GM10248 (cell line): ENCODE measurements around the gene CKMT2.

Experiments
- CTCF ChIA-PET: fragments of 300-600 bp; sonication (Branson Sonifier 250); formaldehyde crosslinking; extraction: SDS; loops from one replicate; lab custom pipeline; 2021; ENCODE audit warnings: antibody characterized with exemption; lab: Yijun Ruan, JAX
- POLR2A ChIA-PET: fragments of 350-650 bp; sonication (Branson Sonifier 250); formaldehyde crosslinking; extraction: SDS; loops from one replicate; lab custom pipeline; 2020; ENCODE audit warnings: antibody characterized with exemption; lab: Yijun Ruan, JAX
- DNase-seq: peaks from one replicate; pipeline ENCODE4 v3.0.0; 2012; ENCODE audit errors: extremely low spot score
- TF ChIP-seq, protein P1 (sequence below): IDR thresholded peaks from 2 replicates; pipeline ENCODE4 v1.5.1; 2012; ENCODE audit warnings: mild to moderate bottlenecking, low read depth; ENCODE audit errors: extremely low read depth, missing control alignments, control extremely low read depth

Gene CKMT2

DNA sequence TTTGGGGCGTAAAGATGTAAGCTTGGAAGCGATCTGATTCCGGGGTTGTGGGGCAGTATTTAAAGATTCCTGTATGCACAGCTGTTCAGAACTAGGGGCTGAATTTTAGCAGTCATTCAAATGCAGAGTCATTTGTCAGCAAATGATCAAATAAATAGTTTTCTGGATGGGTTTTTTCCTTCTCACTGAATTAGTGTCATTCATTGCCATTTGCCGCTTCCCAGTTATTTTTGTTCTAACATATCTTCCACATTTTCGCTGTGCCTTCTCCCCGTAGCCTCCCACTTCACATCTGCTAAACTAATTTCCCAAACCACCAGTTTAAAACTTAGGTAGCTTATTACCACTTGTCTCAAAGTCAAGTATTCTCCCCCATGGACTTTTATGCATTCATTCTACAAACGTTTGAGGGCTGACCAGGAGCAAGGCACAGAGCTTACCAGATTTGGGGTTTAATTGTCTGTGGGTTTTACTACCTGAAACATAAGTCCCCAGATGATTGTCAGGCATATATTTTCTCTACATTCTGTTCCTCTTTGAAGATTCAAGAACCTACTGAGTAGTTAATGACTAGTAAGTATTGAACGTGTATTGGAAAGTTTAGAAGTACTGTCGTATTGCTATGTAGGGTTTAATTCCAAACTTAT is 41.3 kb upstream of the CKMT2 start:
- no peak for DNase-seq
- POLR2A ChIA-PET: no interaction called here
- TF ChIP-seq, protein P1, sequence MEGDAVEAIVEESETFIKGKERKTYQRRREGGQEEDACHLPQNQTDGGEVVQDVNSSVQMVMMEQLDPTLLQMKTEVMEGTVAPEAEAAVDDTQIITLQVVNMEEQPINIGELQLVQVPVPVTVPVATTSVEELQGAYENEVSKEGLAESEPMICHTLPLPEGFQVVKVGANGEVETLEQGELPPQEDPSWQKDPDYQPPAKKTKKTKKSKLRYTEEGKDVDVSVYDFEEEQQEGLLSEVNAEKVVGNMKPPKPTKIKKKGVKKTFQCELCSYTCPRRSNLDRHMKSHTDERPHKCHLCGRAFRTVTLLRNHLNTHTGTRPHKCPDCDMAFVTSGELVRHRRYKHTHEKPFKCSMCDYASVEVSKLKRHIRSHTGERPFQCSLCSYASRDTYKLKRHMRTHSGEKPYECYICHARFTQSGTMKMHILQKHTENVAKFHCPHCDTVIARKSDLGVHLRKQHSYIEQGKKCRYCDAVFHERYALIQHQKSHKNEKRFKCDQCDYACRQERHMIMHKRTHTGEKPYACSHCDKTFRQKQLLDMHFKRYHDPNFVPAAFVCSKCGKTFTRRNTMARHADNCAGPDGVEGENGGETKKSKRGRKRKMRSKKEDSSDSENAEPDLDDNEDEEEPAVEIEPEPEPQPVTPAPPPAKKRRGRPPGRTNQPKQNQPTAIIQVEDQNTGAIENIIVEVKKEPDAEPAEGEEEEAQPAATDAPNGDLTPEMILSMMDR: no peak
- CTCF ChIA-PET: interaction anchor here (1.0 to 4.9 kb wide), 5 partner anchors 10 to 479 kb away, joined by 3 to 30 read pairs (median 5); no protein-coding TSS in a partner anchor

DNA sequence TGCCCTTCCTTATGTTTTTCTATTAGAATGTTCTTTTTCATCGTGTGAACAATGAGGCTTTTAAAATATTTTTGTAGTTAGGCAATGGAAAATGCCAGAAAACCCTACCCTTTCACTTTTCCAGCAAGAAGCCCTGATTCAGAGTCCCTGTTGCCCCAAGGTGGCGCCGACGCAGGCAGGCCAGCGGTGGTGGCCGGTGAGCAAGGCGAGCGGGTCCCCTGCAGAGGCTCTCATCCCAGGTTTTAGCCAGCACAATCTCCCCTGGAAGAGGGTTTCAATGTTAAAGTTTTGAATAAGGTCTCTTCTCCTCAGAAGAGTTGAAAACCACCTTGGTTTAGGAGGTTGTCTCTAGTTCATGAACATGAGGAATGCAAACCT is 40.8 kb upstream of the CKMT2 start:
- ChIA-PET POLR2A (no interaction called here), CTCF (interaction anchor here (1.0 to 4.9 kb wide), 5 partner anchors 10 to 480 kb away, joined by 3 to 30 read pairs (median 9); no protein-coding TSS in a partner anchor)
- no peak for DNase-seq
- TF ChIP-seq, protein P1: no peak

DNA sequence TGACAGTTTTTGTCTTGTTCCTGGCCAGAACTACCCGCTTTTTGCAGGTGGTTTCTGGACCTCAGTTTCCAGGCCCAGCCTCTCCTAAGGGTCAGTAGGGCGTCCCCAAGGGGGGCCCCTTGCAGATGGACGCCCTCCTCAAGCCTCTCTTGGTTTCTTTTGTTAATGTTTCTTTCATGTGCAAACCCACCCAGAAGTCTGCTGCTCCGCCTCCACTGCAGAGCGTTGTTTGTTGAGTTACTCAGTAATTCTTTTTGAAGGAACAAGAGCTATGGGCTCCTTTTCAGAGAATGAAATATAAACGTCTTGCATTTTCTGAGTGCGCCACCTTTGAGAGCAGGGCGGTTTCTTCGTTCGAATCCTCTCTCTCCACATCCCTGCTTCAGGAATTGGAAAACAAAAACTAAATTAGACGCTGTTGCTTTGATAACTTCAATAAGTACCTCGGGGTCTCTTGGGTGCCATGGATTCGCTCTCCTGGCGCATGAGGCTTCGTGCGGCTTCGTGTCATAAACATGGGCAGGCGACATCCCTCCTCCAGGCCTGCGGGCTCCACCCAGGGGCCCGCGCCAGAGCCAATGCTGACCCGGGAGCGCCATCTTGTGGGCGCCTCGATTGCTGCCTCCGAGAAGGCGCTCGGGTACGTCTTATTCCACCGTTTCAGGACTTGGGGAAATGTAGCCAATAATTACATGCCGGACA is 38.3 kb upstream of the CKMT2 start:
- peak; percentile 91 for DNase-seq
- POLR2A ChIA-PET: no interaction called here
- TF ChIP-seq, protein P1: peak; percentile 93
- CTCF ChIA-PET: interaction anchor here (0.8 to 4.7 kb wide), 20 partner anchors 8 to 507 kb away, joined by 3 to 41 read pairs (median 4); no protein-coding TSS in a partner anchor

DNA sequence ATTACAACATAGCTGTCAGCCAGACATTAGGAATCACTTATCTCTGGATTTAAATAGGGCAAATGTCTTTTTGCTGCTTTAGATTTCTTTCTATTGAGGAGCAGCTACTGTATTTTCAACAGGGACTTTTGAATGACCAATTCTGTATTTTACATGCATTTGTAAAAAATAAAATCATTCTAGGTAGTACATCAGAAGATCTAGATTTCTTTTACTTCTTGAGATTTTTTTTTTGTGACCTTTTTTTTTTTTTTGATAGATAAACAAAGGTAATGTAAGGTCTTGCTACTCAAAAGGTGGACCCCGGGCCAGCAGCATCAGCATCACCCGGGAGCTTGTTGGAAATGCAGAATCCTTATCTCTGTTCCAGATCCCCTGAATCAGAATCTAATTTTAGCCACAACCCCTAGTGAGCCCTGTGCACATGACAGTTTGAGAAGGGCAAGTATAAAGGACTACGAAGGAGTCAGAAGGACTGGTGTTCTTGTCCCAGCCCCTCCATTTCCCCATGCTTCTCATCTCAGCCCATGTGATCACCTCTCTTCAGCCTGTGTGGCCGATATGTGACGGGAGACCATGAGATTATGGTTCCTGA is 37.7 kb upstream of the CKMT2 start:
- TF ChIP-seq, protein P1: no peak
- ChIA-PET POLR2A (no interaction called here), CTCF (interaction anchor here (0.8 to 2.7 kb wide), 18 partner anchors 8 to 508 kb away, joined by 3 to 41 read pairs (median 4); no protein-coding TSS in a partner anchor)
- DNase-seq: no peak

DNA sequence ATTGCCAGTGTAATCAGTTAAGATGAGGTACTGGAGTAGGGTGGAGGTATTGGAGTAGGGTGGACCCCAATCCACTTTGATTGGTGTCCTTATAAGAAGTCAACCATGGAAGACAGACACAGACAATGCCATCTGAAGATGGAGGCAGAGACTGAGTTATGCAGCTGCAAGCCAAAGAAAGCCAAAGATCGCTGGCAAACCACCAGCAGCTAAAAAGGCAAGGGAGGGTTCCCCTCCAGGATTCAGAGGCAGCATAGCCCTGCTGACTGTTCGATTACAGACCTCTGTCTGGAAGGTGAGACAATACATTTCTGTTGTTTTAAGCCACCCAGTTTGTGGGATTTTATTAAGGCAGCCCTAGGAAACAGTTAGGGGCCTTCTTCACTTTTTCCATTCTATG is 30.5 kb upstream of the CKMT2 start:
- TF ChIP-seq, protein P1: no peak
- ChIA-PET POLR2A (no interaction called here), CTCF (interaction anchor here (1.3 to 4.4 kb wide), 6 partner anchors 8 to 96 kb away, joined by 3 to 26 read pairs (median 9); no protein-coding TSS in a partner anchor)
- DNase-seq: no peak

DNA sequence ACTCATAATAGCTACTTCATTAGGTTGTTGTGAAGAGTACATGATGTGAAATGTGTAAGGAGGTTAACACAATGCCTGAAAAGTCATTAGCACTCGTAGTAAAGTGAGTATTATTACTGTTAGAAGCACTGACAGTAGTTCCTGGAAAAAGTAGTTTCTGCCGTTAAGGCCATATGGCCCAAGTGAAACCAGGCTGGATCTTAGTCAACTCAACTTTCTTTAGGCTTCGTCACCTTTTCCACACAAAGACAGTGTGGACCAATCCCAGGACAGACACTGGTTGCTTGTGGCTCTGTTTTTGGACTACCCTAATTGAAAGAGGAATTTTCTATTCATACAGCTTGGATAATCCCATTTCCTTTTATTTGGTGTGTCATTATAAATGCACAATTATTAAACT is 29.4 kb upstream of the CKMT2 start:
- CTCF ChIA-PET: interaction anchor here (1.3 to 4.4 kb wide), 4 partner anchors 9 to 95 kb away, joined by 4 to 26 read pairs (median 12); no protein-coding TSS in a partner anchor
- DNase-seq: no peak
- POLR2A ChIA-PET: no interaction called here
- TF ChIP-seq, protein P1: no peak
